A673 (cell line): ENCODE data around the gene TSTD1.

Source experiments
- EZH2 ChIP-seq: fragments of 200-600 bp; sonication (generic); IDR thresholded peaks from 2 replicates; pipeline ENCODE4 v1.6.1; 2017; ENCODE audit warnings: borderline replicate concordance, low read depth, mild to moderate bottlenecking, mixed read lengths, antibody characterized with exemption, low read length; ENCODE audit not compliant: poor library complexity, severe bottlenecking
- TF ChIP-seq, protein P1 (sequence below): fragments of 300-800, 200-600 bp; sonication (generic); conservative IDR thresholded peaks from 2 replicates; pipeline ENCODE4 v1.5.1; 2017; ENCODE audit warnings: low read depth, mild to moderate bottlenecking, antibody characterized with exemption, low read length, moderate library complexity, mixed read lengths

DNA sequence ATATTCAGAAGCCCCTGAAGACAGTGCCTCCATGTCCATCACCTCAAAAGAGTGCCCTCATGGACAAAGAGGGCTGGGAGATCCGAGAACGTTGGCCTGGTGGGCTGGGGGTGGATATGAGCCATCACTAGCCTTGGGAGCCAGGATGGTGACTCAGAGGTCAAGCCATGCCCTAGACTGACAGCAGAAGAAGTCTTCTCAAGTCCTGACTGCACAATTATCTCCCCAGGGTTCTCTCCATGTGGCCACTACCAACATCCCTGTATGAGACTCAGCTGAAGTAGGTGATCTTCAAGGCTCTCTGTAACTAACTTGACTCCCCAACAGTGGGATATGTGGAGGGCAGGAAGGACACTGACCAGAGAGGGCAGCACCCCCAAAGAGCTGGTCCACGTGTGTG lies 14.1 kb upstream of the TSTD1 start:
- TF ChIP-seq, protein P1, sequence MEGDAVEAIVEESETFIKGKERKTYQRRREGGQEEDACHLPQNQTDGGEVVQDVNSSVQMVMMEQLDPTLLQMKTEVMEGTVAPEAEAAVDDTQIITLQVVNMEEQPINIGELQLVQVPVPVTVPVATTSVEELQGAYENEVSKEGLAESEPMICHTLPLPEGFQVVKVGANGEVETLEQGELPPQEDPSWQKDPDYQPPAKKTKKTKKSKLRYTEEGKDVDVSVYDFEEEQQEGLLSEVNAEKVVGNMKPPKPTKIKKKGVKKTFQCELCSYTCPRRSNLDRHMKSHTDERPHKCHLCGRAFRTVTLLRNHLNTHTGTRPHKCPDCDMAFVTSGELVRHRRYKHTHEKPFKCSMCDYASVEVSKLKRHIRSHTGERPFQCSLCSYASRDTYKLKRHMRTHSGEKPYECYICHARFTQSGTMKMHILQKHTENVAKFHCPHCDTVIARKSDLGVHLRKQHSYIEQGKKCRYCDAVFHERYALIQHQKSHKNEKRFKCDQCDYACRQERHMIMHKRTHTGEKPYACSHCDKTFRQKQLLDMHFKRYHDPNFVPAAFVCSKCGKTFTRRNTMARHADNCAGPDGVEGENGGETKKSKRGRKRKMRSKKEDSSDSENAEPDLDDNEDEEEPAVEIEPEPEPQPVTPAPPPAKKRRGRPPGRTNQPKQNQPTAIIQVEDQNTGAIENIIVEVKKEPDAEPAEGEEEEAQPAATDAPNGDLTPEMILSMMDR: no peak
- no peak for TF ChIP-seq EZH2
